HG03354 (cell line): Measurements from ENCODE around the gene DLST.
A peak's percentile ranks its signal among the peaks of the same experiment; 100 is the strongest.

Experiments used
- ATAC-seq: cut with Tn5 transposase; IDR thresholded peaks from one replicate; pipeline ENCODE4 v1.9.1; 2021; ENCODE audit warnings: mild to moderate bottlenecking; ENCODE audit not compliant: unreplicated experiment, poor library complexity, severe bottlenecking

Gene DLST

DNA sequence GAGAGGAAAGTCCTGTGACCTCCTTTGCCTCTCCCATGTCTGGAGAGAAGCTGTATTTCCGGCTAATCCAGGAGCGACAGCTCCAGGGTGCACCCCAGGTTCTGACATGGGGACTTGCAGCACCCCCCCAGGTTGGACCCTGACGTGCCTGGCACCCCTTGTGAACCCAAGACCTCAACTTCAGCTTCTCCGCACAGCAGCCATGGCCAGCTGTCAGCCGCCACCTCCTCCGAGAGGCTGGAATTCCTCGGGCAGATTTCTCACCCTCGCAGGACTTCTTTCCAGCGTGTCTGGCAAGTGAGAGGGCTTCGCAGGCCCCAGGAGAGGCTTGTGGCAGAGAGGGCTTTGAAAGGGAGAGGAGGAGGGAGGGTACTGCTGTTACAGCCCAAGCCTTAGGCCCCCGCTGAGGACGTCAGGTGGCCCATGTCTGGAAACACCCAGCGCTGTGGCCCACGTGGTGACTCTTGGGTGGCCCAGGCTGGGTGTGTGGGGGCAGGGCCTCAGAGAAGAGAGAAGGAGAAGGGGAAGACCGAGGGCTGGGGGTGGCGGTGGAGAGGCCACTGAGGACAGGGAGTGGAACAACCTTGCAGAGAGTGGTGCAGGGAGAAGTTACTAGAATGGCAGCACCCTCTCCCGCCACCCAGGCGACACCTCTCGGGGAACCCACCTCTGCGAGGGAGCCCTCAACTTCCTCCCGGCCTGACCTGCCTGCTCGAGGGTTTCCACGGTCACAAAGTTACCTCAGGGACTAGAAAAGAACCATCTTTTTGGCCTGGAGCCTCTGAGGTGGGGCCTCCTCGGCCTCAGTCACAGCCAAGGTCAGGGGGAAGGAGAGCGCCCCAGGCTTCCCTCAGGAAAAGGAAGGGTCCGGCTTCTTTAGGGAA is 53.0 kb downstream of the DLST start:
- peak; percentile 47 for ATAC-seq

DNA sequence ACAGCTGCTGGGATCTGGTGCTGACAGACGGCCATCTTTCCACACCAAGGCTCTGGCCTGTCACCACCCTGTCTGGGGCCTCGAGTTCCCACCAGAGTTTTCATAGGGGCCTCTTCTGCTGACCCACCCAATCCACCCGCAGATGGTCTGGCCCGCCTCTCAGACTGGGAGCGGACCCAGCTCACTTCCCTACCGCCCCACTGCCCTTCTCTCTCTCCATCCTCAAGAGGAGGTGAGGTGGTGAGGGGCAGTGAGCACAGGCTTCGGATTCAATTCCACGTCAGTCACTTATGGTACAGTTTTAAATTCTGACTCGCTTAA is 53.6 kb downstream of the DLST start:
- no peak for ATAC-seq

DNA sequence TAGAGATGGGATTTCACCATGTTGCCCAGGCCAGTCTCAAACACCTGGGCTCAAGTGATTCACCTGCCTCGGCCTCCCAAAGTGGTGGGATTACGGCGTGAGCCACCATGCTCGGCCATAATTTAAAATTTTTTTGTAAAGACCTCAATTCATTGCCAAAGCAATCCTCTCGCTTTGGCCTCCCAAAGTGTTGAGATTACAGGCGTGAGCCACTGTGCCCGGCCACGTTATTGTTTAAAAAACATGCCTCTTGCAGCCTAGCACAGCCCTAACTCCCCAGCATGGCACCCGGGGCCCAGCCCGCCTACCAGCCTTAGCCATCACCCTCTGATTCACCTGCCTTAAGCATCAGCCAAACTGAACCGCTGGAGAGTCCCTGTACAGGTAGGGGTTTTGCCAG is 54.4 kb downstream of the DLST start:
- ATAC-seq = no peak

DNA sequence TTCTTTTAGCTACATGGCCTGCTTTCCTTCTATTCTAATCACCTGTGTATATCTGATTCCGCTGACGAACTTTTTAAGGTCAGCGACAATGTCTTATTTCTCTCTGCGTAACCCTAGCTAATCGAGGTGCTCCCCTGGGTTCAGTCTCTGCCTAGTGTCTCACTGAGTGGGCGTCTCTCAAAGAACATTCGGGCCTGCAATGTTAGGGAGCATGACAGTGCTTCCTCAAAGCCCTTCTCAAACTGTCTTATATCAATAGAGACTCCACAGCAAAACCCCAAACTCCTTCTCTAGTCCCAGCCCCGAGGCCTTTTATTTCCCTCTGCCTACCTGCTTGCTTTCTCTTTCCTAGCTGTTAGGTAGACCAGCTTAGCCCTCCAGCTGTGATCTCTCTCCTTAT is 55.0 kb downstream of the DLST start:
- no peak for ATAC-seq

DNA sequence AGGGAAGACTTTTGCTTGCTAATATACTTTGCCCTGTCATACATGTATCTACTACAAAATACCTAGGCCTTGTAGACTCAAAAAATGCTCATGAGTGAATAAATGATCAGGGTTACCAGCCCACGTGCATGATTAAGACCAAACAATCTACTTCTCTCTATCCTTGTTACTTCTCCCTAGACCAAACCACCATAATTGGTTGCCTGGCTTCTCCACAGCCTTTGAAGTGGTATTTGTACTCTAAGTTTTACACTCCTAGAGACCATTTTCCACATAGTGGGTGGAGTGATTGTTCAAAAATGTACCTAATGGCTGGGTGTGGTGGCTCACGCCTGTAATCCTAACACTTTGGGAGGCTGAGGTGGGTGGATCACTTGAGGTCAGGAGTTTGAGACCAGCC is 55.5 kb downstream of the DLST start:
- no peak for ATAC-seq

DNA sequence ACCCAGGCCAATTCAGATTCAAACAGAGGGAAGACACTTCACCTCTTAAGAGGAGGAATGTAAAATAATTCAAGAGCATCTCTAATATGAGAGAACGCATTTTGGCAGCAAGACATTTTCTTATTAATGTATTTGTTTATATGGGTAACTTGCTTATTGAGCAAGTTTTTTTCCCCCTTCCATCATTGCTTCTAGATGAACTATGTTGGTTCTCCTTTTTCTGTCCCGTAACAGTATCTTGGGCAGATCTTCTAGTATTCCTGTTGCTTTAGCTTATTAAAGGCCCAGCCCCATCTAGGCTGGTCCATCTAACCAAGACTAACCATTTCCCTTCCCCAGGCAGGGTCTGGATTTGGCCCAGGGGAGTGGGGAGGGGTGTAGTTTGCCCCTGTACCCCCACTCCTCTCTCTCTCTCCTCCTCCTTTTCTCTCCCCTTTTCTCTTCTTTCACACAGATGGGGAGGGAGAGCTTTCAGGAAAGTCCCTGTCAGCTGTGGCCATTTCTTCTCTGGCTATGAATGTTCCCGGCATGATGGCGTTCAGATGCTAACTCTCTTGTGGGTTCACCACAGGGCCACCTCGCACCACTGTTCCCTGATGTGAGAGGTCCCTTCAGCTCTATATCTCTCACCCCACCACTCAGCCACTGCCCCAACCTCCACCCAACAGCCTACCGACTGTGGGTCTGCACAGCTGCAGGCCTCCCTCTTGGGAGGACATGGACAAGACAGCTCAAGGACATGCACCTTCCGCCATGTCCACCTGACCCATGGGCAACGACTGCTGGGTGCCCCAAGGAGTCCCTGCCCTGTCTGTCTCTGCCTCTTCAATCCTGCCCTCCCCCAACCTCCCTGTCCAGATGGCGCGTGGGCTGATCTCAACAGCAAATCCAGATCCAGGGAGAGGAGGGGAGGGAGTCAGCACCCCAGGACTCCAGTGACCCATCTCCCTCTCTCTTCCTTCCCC is 57.1 kb downstream of the DLST start:
- no peak for ATAC-seq

DNA sequence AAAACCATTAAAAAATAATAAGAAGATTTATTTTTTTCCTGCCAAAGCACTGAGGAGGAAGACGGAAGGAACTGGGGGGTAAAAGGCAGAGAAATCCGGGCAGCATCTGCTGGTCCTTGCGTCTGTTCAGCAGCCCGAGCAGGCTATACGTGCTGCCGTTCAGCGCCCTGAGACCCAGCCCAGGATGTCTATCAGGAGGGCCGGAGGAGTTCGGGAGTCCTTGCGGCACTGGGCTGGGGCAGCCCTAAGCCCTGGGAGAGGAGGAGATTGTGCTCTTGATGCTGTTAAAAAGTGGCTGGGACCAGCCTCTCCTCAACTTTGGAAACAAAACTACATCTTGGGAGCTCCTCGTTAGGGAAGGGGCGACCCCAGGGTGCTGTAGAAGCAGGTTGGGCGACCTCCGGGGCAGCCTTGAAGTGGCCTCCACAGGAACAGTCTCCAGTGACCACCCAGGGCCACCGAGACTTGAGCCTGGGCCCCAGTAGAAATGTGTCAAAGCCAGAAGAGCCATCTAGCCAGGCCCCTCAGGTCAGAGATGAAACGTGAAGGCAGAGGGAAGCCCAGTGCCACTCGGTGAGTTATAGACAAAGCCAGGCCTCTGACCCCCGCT is 59.3 kb downstream of the DLST start:
- ATAC-seq = no peak

DNA sequence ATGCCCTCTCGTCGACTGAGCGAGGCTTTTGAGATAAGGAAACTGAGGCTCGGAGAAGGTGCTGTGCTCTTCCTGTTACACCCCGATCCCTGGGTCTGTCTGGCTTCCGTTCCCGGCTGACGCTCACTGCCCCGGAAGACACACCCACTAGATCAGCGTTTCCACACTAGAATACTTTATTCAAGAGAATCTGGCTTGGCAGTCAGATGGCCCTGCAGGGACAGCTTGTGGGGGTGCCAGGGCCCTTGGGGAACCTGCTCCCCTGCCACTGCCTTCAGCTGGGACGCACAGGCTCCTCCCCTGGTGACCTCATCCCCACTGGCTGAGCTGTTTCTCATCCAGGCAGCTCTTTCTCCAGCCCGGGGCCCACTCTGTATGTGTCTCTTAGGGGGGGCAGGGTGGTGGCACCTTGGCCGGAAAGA is 60.0 kb downstream of the DLST start:
- peak; percentile 59 for ATAC-seq

DNA sequence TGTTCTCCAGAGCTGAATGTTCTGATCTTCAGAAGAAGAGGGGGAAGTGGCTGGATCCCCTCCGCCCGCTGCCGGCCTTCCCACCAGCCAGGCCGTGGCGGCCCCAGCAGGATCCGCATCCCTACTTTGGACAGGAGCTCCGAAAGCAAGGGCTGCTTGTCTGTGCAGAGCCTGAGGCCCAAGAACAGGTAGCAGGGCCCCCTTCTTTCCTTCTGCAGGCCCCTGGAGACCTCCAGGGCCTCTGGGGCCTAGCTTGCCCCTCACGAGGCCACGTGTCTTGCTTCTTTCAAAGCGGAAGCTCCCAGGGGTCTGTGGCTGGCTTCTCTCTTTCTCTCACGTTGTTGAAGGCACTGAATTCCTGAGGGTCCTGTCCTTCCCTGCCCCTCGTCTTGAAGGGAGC is 60.5 kb downstream of the DLST start:
- ATAC-seq = peak; percentile 26

DNA sequence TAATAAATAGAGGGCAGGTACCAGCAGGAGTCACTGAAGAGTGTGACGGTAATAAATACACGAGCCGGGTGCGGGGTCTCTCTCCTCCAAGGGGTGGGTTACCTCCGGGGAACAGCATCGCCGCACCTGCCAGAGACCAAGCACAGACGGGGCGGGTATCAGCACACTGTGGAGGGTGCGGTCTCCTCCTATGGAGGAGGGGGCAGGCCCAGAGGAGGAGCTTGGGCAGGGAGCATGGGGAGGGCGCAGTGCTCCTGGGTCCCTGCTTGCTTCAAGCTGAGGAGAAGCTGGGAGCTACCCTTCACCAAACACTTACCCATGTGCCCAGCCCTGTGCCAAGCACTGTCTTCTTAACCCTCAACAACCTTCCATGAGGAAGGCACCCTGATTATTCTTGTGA is 60.9 kb downstream of the DLST start:
- peak; percentile 27 for ATAC-seq

DNA sequence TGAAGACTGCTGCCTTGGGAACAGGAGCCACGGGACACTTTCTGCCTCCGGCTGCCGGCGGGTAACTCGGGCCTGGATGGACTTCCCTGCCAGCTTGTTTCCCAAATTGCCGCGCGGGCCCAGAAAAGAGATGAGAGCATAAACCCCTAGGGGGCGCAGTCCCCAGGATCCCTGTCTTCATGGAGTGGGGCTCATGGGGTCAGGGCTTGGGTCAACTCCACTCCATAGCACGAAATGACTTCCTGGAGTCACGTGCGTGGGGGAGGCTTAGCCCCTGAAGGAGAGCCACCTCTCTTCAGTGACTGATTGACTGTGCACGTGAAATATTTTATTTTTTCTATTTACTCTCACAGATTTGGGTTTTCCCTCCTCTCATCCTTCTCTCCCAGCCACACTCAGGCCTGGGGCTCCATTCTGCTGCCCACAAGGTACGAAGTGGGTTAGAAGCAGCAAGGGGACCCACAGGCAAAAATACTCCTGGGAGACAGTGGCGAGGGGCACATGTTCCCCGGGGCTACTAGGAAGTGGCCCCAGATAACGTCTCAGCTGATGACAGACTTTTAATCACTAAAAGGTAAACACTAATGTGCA is 63.6 kb downstream of the DLST start:
- no peak for ATAC-seq

DNA sequence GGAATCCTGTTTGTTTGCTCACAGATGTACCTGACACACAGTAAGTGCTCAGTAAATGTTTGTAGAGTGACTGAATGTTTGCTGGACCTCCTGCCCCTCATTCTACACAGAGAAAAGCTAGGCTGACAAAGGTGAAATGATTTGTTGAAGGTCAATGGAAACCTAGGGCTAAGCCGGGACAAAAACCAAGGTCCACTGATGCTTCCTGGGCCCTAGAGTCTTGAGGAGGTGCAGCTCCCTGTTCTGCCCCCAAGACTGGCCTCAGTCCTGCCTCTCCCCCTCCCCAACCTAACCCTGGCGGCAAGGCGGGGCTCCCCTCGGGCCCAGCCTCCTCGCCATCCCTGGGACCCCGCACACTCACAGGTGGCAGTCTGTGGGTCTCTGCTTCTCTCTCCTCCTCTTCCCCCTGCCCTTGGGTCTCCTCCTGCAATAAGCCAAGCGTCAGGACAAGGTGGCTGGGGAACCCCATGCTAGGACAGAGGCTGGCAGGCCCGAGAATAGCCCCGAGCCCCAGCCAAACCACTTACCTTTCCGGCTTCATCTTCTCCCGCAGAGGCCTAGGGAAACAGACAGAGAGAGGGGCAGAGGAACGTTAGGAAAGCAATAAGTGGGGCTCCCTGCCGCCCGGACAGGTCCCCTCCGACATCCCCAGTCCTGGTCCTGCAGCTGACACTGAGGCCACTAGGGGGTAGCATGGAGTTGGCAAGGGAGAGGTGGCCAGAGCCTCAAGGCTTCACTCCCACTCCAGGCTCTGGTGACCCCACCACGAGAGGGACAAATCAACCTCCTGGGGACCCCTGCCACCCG is 64.3 kb downstream of the DLST start:
- peak; percentile 50 for ATAC-seq

DNA sequence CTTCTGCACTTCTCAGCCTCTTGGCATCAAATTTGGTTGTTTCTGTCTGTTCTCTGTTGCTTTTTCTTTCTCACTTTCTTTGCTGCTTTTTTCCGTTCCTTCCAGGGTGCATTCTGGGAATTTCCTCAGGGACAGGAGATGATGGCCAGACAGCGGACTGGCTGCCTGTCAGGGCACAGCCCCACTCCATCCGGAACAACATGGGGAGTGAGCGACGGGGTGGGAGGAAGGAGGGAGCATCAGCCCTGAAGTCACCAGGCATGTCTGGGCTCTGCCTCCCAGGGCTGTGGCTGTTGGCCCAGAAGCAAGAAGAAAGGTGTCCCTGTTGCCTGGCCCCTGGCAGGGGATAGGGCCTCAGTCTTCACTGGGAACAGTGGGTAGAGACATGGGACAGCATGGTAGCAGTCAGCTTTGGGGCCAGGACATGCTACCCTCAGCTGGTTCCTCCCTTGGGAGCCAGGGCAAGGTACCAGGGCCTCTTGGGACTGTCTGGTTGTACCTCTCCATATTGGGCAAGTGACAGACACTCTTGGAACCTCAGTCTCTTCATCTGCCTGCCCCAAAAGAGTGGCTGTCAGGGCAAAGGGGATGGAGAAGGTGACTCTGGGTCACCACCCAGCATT is 65.1 kb downstream of the DLST start:
- ATAC-seq = no peak

DNA sequence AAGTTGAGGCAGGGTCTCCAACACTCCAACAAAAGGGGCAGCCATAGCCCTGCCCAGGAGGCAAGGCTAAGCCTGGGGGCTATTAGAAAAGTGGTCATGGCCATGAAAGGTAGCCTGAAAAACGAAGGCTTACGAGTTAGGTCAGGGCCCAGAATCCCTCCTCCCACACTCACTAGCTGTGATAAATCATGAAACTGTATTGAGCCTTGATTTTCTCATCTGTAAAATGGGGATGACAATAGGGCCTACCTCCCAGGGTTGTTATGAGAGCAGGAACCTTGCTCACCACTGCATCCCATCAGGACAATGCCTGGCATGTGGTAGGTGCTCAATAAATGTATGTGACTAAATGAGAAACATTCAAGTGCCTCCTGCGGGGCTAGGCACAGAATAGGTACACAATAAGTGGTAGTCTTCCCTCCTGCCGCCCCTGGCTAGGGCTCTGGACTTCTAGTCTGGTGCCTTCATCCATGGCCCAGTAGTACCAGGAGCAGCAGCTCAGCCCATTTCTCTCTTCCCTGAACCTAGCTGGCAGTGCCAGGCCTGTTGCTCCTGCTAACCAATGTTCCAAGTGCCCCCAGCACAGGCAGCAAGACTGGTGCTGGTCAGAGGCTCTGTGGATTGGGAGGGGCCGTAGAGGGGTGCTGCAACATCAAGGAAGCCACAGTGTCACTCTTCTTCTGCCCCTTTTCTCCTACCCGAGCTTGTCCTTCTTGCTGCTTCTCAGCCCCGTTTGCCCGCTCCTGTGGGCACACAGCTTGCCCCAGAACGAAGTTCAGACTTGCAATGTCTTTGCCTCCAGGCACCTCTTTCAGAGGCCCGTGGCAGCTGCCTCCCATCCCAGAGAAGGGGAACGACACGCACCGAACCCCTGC is 65.9 kb downstream of the DLST start:
- ATAC-seq = no peak

DNA sequence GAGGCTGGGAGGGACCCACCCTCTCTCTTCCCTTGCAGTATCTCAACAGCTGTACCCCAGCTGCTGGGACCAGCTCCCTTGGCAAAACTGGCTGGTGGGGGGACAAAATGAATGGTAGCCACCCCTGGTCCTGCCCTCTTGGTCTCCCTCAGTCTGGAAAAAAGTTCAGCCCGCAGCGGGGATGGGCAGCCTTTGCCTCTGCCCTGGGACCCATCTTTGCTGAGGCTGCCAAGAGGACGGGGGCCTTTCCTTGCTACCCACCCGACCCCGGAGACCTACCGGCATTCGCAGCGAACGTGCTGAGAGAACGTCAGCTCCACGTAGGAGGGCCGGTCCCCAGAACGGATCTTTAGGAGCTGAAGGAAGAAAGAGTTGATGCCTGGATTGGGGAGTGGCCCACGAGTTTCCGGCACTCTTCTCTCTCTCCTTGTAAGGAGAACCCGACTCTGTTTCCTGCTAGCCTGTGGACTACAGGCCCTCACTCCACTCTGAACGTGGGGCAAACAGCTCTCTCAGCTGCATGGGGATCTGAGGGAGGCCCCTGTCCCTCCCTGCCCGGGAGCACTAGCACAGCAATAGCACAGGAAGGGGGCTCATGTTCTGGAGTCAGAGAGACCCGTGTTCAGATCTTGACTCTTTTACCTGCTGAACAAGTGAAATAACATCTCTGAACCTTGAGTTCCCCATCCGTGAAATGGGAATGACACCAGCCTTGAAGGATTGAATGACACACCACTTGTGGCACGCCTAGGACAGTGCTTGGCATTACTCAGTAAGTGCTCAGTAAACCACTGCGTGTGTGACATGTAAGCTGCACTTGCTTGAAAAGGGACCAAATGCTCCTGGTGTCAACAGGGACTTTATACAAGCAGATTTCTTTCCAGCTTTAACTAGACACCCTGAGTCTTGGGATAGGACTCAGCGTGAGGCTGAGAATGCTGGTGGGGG is 66.8 kb downstream of the DLST start:
- ATAC-seq = no peak

DNA sequence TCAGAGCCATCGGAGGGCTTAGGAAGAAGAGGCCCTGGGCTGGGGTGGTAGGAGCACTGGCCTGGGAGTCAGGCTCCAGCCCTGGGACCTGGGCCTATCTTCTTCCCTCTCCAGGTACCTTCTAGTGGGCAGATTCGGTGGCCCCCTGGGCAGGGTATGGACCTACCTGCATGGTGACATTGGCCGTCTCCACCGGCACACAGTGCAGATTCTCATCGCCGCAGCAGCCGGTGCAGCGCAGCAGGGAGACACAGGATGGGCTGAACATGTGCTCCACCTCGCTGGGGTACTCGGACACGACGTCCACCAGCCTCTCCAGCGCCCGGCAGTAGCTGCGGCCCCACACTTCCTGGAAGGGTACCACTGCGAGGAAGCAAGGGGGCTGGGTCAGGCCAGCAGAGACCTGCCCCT is 67.5 kb downstream of the DLST start:
- no peak for ATAC-seq
